Measurements from ENCODE around the gene AKR1B1.

AKR1B1 gene

GRCh38 chr7:134400859-134401258 is 58.0 kb downstream of the AKR1B1 start:
- Histone ChIP-seq H3K27me3 (ENCODE audit: control insufficient read depth in 2 of 2, insufficient read depth in 2 of 2, low read length in 2 of 2) (no peaks in the 10 kb centered on the region), H3K4me1 (ENCODE audit: control insufficient read depth in 2 of 2, insufficient read depth in 2 of 2, low read length in 2 of 2) (no peaks in the 10 kb centered on the region), H3K9ac (ENCODE audit: low read depth in 1 of 2, low read length in 2 of 2) (no peak overlapping the region), H3K27ac (ENCODE audit: low read depth in 2 of 2, low read length in 2 of 2) (no peak overlapping the region), H3K4me3 (ENCODE audit: low read length in 2 of 2) (no peak overlapping the region), H3K9me3 (ENCODE audit: control insufficient read depth in 2 of 2, low read length in 2 of 2) (no peaks in the 10 kb centered on the region), H3K36me3 (ENCODE audit: control insufficient read depth in 2 of 2, insufficient read depth in 2 of 2, low read length in 2 of 2) (no peaks in the 10 kb centered on the region)

GRCh38 chr7:134396031-134396430 is 62.9 kb downstream of the AKR1B1 start:
- Histone ChIP-seq H3K27ac (ENCODE audit: low read depth in 2 of 2, low read length in 2 of 2) (no peak overlapping the region), H3K4me1 (ENCODE audit: control insufficient read depth in 2 of 2, insufficient read depth in 2 of 2, low read length in 2 of 2) (no peaks in the 10 kb centered on the region), H3K36me3 (ENCODE audit: control insufficient read depth in 2 of 2, insufficient read depth in 2 of 2, low read length in 2 of 2) (no peaks in the 10 kb centered on the region)

GRCh38 chr7:134395604-134396003 is 63.3 kb downstream of the AKR1B1 start:
- Histone ChIP-seq H3K9me3 (ENCODE audit: control insufficient read depth in 2 of 2, low read length in 2 of 2) (no peaks in the 10 kb centered on the region), H3K9ac (ENCODE audit: low read depth in 1 of 2, low read length in 2 of 2) (no peak overlapping the region), H3K4me1 (ENCODE audit: control insufficient read depth in 2 of 2, insufficient read depth in 2 of 2, low read length in 2 of 2) (no peaks in the 10 kb centered on the region), H3K36me3 (ENCODE audit: control insufficient read depth in 2 of 2, insufficient read depth in 2 of 2, low read length in 2 of 2) (no peaks in the 10 kb centered on the region), H3K4me3 (ENCODE audit: low read length in 2 of 2) (no peak overlapping the region), H3K27me3 (ENCODE audit: control insufficient read depth in 2 of 2, insufficient read depth in 2 of 2, low read length in 2 of 2) (no peaks in the 10 kb centered on the region), H3K27ac (ENCODE audit: low read depth in 2 of 2, low read length in 2 of 2) (no peak overlapping the region)

More at GRCh38 chr7:134396031-134396430, 62.9 kb downstream of the AKR1B1 start:
- Histone ChIP-seq H3K9me3 (ENCODE audit: control insufficient read depth in 2 of 2, low read length in 2 of 2) (no peaks in the 10 kb centered on the region), H3K9ac (ENCODE audit: low read depth in 1 of 2, low read length in 2 of 2) (no peak overlapping the region), H3K27me3 (ENCODE audit: control insufficient read depth in 2 of 2, insufficient read depth in 2 of 2, low read length in 2 of 2) (no peaks in the 10 kb centered on the region), H3K4me3 (ENCODE audit: low read length in 2 of 2) (no peak overlapping the region)

- Histone ChIP-seq H3K4me1 (ENCODE audit: control insufficient read depth in 2 of 2, insufficient read depth in 2 of 2, low read length in 2 of 2) (no peaks in the 10 kb centered on the region), H3K9me3 (ENCODE audit: control insufficient read depth in 2 of 2, low read length in 2 of 2) (no peaks in the 10 kb centered on the region), H3K27me3 (ENCODE audit: control insufficient read depth in 2 of 2, insufficient read depth in 2 of 2, low read length in 2 of 2) (no peaks in the 10 kb centered on the region), H3K4me3 (ENCODE audit: low read length in 2 of 2) (no peak overlapping the region), H3K27ac (ENCODE audit: low read depth in 2 of 2, low read length in 2 of 2) (no peak overlapping the region), H3K9ac (ENCODE audit: low read depth in 1 of 2, low read length in 2 of 2) (no peak overlapping the region), H3K36me3 (ENCODE audit: control insufficient read depth in 2 of 2, insufficient read depth in 2 of 2, low read length in 2 of 2) (no peaks in the 10 kb centered on the region)
Measured at GRCh38 chr7:134394056-134394455, 64.8 kb downstream of the AKR1B1 start.

Measured in mucosa of rectum (tissue), 2 donors.